Kidney glomerular epithelial cell (primary cell): ENCODE measurements around the gene SEC61A1.

Experiments
- DNase-seq: peaks from one replicate; lab custom pipeline; 2025; lab: John Stamatoyannopoulos, UW

The SEC61A1 gene

DNA sequence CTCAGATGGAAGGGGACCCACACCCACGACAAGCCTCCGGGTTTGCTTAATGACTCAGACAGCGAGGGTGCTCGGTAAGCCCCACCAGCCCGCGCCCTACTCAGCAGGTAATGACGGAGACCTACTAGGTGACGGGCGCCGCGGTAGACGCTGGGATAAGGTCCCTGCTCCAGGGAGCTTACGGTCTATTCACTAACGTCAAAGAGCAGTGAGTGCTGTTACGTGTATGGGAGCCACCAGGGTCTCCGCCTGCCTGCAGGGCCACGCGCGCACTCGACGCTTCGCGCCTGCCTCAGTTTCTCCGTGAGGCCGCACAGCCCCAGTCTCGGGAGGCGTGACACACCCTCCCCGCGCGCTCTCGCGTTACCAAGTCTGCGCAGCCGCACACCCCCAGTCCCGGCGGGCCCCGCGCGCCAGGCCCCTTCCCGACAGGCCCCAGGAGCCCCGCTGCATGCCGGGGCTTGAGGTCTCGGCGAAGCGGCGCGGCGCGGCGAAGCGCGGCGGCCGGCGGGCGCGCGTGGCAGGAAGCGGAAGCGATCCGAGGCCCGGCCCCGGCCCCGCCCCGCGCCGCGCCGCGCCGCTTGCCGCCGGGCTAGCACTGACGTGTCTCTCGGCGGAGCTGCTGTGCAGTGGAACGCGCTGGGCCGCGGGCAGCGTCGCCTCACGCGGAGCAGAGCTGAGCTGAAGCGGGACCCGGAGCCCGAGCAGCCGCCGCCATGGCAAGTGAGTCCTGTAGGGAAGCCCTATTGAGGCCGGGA is at the start of gene SEC61A1:
TSS of gene SEC61A1 (plus strand) at position 601 of the 758 bp plus-strand sequence. CDS start at position 717, 116 bp downstream.
- peak; percentile 84 for DNase-seq

GRCh38 chr3:128004661-128005060 is 47.6 kb upstream of the SEC61A1 start:
- DNase-seq, result no peak

GRCh38 chr3:128006061-128007032 is 45.9 kb upstream of the SEC61A1 start:
- no peak for DNase-seq

- no peak for DNase-seq
These were observed 45.2 kb upstream of the SEC61A1 start for GRCh38 chr3:128007033-128007424.

DNA sequence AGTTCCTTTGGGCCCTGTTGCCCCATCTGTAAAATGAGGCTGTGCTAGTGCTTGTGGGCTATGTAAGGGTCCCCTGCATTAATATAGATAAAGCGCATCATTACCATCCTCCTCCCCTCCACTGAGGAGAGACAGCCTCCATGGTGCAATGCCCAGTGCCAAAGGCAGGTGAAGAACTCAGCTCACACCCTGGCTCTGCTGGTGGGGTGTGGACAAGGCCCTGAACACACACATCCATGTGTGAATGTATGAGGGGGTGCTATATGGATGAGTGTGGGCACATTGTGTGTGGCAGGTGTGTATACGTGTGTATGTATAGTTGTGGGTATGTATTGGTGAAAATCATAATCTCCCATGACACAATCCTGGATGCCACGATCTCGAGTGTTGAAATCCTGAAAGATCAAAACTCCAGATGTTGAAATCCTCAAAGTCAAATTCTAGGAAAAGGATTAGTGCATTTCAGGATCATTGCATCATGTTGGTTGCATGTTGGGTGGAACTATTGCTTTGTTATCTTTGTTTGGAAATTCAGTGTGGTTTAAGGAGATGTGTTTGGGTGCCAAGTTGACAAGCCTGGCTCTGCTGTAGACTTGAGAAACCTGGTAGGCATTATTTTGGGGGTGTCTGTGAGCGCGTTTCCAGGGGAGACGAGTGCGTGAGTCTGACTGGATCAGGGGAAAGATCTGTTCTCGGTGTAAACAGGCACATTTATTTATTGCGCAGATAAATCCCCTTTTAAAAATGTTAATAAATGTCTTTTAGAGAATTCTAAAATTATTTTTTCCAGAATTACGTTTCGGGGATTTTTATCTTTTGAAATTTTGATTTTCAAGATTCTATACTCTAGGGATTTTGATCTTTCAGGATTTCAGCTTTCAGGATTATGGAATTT is 42.0 kb upstream of the SEC61A1 start:
- DNase-seq, result no peak

DNA sequence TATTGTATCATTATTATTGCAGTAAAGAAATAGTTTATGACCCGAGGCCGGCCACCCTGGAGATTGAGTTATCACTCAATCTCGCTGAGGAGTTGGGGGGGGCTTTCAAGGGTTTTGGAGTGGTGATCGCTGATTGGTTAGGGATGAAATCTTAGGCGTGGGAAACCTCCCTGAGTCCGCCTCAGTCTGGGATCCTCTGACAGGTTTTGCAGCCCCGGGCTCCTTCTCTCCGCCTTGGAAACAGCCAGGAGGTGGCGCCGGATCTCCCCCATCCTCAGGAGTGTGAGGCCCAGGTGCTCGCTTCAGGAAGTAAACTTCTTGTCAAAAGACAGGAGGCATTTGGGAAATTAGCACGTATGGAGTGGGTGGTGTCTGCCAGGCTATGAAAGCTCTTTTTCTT is 41.1 kb upstream of the SEC61A1 start:
- peak; percentile 25 for DNase-seq

GRCh38 chr3:128012050-128012449 is 40.2 kb upstream of the SEC61A1 start:
- DNase-seq, result no peak

GRCh38 chr3:128014548-128014947 is 37.7 kb upstream of the SEC61A1 start:
- DNase-seq, result no peak

- no peak for DNase-seq
These were observed 35.7 kb upstream of the SEC61A1 start for GRCh38 chr3:128016502-128016901.

DNA sequence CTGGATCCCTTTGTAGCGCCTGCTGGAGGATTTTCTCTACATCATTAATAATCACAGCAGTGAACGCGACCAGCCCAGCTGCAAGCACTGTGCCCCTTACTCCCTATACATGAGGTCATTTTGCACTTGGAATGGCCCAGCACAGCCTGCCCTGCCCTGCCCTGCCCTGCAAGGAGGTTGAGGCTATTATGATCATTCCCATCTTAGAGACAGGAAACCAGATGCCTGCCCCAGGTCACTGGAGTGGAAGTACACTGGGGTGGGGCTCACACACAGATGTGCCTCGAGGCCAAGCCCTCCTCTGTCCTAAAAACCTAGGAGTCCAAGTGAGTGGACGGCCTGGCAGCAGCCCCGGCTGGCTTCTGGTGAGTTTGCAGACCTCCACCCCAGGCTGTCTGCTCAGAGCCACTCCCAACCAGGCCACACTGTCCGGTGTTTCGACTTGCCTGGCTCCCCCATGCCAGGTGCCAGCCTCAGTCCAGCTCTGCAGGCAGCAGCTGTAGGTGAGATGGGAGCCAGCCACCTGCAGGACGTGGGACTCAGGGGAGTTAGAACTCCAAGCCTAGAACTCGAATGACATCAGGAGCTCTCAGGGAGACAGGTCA is 30.4 kb upstream of the SEC61A1 start:
- DNase-seq, result no peak

GRCh38 chr3:128033102-128033501 is 19.1 kb upstream of the SEC61A1 start:
- no peak for DNase-seq

DNA sequence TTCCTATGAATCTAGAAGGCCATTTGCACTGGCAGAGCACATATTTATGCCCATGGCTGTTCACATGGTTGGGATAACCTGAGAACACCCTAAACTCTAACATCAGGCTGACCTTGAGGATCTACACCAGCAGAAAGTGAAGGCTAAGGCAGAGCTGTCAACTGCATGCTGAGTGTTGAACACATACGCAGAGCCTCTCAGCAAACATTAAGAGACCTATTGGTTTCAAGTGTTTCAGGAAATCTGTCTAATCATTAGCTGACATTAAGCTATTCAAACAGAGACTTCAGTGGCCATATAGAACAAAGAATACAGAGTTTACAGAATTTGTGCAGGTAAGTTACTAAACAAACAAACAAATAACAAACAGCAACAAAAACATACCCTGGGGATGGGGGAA is 16.1 kb upstream of the SEC61A1 start:
- DNase-seq, result no peak

- DNase-seq, result no peak
These were observed 12.2 kb upstream of the SEC61A1 start for GRCh38 chr3:128040041-128040440.

DNA sequence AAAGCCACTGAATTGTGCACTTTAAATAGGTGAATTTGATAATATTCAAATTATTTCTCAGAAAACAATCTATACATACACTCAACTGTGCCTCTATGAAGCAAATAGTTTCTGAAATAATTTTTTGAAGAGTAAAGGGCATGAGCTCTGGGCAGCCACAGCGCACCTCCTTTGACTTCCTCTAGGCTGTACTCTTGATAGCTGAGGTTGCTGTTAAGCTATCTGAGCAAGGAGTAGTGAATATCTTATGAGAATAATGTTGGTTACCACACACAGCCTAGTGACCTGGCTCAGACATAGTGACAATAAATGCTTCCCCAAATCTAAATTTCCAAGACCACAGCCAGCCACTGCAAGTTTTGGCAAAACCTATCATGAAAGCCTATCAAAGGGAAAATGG is 11.6 kb upstream of the SEC61A1 start:
- no peak for DNase-seq

GRCh38 chr3:128041344-128041743 is 10.9 kb upstream of the SEC61A1 start:
- DNase-seq, result no peak

DNA sequence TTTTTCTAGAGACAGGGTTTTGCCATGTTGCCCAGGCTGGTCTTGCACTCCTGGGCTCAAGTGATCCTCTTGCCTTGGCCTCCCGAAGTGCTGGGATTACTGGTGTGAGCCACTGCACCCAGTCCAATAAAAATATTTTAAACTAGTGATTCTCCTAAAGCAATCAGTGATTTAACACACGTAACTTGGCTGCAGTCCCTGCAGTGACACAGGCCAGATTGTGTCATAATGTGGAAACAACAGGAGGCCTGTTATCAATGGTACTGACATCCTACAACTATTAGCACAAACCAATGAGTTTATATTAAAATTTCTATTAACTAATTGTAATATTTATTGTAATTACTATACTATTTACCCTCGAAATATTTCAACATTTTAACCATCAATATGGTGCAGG is 1.6 kb upstream of the SEC61A1 start:
- DNase-seq, result no peak

- DNase-seq, result peak; percentile 14
These were observed 789 bp upstream of the SEC61A1 start for GRCh38 chr3:128051459-128051836.

DNA sequence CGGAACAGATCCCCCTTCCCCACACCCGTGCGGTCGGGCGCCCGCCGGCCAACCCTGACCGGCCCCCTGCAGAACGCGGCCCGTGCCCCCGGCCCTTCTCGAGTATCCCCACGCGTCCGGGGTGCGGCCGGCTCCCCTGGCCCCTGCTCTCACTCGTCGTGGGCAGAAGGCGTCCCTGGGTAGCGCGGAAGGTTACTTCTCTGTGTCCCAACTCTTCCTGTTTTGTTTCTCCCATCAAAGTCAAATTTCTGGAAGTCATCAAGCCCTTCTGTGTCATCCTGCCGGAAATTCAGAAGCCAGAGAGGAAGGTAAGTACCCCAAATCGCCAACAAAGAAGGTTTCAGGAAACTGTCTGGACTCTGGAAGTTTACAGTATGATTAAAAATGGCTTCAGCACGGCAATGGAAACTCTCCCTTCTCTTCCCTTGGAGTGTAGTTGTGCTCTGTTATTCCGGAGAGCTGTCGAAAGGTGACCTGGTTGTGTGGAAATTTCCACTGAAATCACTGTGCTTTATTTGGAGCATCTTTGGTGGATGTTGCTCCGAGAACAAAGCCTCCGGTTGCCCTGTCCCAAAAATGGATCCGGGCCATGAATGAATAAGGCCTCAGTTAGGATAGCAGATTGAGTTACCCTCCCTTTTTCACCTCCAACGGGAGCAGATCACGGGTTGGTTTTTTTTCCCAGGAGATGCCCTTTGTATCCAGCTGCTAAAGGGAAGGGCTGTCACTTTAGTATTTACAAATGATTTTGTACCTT is 536 bp downstream of the SEC61A1 start:
- no peak for DNase-seq

GRCh38 chr3:128053614-128054013 is 1.4 kb downstream of the SEC61A1 start:
- no peak for DNase-seq

GRCh38 chr3:128054367-128054766 is 2.1 kb downstream of the SEC61A1 start:
- peak; percentile 3 for DNase-seq

GRCh38 chr3:128056258-128056657 is 4.0 kb downstream of the SEC61A1 start:
- DNase-seq, result no peak
